ENCODE measurements around the gene RNASEH1. TPM values are rescaled to one million over a fixed set of nuclear protein-coding genes. Genes with fewer than 3 reads are reported as not detected.
"Not testable (repeated sequence)": the region's sequence is repeated elsewhere in the genome, so short reads cannot be mapped to it uniquely, and the experiment has no call there.

Gene RNASEH1
- total and polyA plus RNA-seq, 2 experiments from 2014 or later = 24.3 to 41.5 TPM

GRCh38 chr2:3572620-3573019 lies 14.5 kb upstream of the RNASEH1 start:
- Histone ChIP-seq H3K4me1 (ENCODE audit: low read depth) (peaks cover 11% of the 10 kb centered on the region), H3K27me3 (no peaks in the 10 kb centered on the region), H3K9me3 (ENCODE audit: low read depth) (no peaks in the 10 kb centered on the region), H3K4me3 (no peak overlapping the region), H3K27ac (no peak overlapping the region), H3K36me3 (peaks cover 11% of the 10 kb centered on the region)
- no peak for TF ChIP-seq CTCF (IDR thresholded peaks at IDR 0.05; ENCODE audit: low read depth, low read length)
- no peak for DNase-seq (ENCODE audit: low read depth in 1 of 2, low spot score in 1 of 2)

GRCh38 chr2:3571284-3571683 lies 13.2 kb upstream of the RNASEH1 start:
- DNase-seq (ENCODE audit: low read depth in 1 of 2, low spot score in 1 of 2) = no peak
- no peak overlapping the region for H3K4me3 ChIP-seq
- H3K27me3 ChIP-seq = no peaks in the 10 kb centered on the region
- H3K4me1 ChIP-seq (ENCODE audit: low read depth) = peaks cover under 1% of the 10 kb centered on the region
- no peaks in the 10 kb centered on the region for H3K9me3 ChIP-seq (ENCODE audit: low read depth)
- no peaks in the 10 kb centered on the region for H3K36me3 ChIP-seq
- no peak overlapping the region for H3K27ac ChIP-seq
- no peak for TF ChIP-seq CTCF (IDR thresholded peaks at IDR 0.05; ENCODE audit: low read depth, low read length)

- H3K27ac ChIP-seq; DNase-seq (ENCODE audit: low read depth in 1 of 2, low spot score in 1 of 2); H3K4me1 ChIP-seq (ENCODE audit: low read depth); H3K36me3 ChIP-seq; H3K9me3 ChIP-seq (ENCODE audit: low read depth); H3K4me3 ChIP-seq; H3K27me3 ChIP-seq: not testable (repeated sequence)
Observed at GRCh38 chr2:3569656-3570055, 11.5 kb upstream of the RNASEH1 start.

GRCh38 chr2:3566806-3567205 lies 8.7 kb upstream of the RNASEH1 start:
- H3K4me3 ChIP-seq = no peak overlapping the region
- DNase-seq (ENCODE audit: low read depth in 1 of 2, low spot score in 1 of 2) = no peak
- no peak for TF ChIP-seq CTCF (IDR thresholded peaks at IDR 0.05; ENCODE audit: low read depth, low read length)
- H3K9me3 ChIP-seq (ENCODE audit: low read depth) = no peaks in the 10 kb centered on the region
- H3K27me3 ChIP-seq = no peaks in the 10 kb centered on the region
- no peak overlapping the region for H3K27ac ChIP-seq
- H3K4me1 ChIP-seq (ENCODE audit: low read depth) = no peaks in the 10 kb centered on the region
- H3K36me3 ChIP-seq = no peaks in the 10 kb centered on the region

- no peaks in the 10 kb centered on the region for H3K9me3 ChIP-seq (ENCODE audit: low read depth)
- TF ChIP-seq CTCF (IDR thresholded peaks at IDR 0.05; ENCODE audit: low read depth, low read length) = no peak
Observed at GRCh38 chr2:3565117-3565516, 7.0 kb upstream of the RNASEH1 start.

GRCh38 chr2:3563521-3563976 lies 5.4 kb upstream of the RNASEH1 start:
- TF ChIP-seq CTCF (IDR thresholded peaks at IDR 0.05; ENCODE audit: low read depth, low read length) = no peak

More at GRCh38 chr2:3565117-3565516, 7.0 kb upstream of the RNASEH1 start:
- Histone ChIP-seq H3K36me3 (no peaks in the 10 kb centered on the region), H3K4me1 (ENCODE audit: low read depth) (no peaks in the 10 kb centered on the region), H3K27me3 (no peaks in the 10 kb centered on the region), H3K27ac (no peak overlapping the region), H3K4me3 (no peak overlapping the region)
- DNase-seq (ENCODE audit: low read depth in 1 of 2, low spot score in 1 of 2) = no peak

More at GRCh38 chr2:3563521-3563976, 5.4 kb upstream of the RNASEH1 start:
- DNase-seq (ENCODE audit: low read depth in 1 of 2, low spot score in 1 of 2) = no peak
- no peak overlapping the region for H3K27ac ChIP-seq
- H3K4me1 ChIP-seq (ENCODE audit: low read depth) = peaks cover 3% of the 10 kb centered on the region
- no peaks in the 10 kb centered on the region for H3K27me3 ChIP-seq
- no peaks in the 10 kb centered on the region for H3K9me3 ChIP-seq (ENCODE audit: low read depth)
- no peaks in the 10 kb centered on the region for H3K36me3 ChIP-seq
- no peak overlapping the region for H3K4me3 ChIP-seq

All from cardiac muscle cell (in vitro differentiated cells and primary cell).